ENCODE results near the gene APOB. TPM values are rescaled to one million over a fixed set of nuclear protein-coding genes. Genes with fewer than 3 reads are reported as not detected.

APOB gene
- total and polyA plus RNA-seq, 2 of the 13 experiments (the other 11 are each of a cell fraction or from before 2014, with no cell fraction given), result 1,569 to 2,515 TPM

- TF ChIP-seq, protein P1, sequence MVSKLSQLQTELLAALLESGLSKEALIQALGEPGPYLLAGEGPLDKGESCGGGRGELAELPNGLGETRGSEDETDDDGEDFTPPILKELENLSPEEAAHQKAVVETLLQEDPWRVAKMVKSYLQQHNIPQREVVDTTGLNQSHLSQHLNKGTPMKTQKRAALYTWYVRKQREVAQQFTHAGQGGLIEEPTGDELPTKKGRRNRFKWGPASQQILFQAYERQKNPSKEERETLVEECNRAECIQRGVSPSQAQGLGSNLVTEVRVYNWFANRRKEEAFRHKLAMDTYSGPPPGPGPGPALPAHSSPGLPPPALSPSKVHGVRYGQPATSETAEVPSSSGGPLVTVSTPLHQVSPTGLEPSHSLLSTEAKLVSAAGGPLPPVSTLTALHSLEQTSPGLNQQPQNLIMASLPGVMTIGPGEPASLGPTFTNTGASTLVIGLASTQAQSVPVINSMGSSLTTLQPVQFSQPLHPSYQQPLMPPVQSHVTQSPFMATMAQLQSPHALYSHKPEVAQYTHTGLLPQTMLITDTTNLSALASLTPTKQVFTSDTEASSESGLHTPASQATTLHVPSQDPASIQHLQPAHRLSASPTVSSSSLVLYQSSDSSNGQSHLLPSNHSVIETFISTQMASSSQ (IDR thresholded peaks at IDR 0.05; ENCODE audit: low read depth), result 0 out of 2 replicates have a peak, but pooled peaks have one; percentile 14
- TF ChIP-seq, protein P1 (CRISPR knock-in tag; IDR thresholded peaks at IDR 0.05; ENCODE audit: borderline replicate concordance), result no peak
- peak; percentile 4; the same call in 1 of the 2 replicates for TF ChIP-seq SNAPC2 (CRISPR knock-in tag; IDR thresholded peaks at IDR 0.05)
- TF ChIP-seq, protein P2, sequence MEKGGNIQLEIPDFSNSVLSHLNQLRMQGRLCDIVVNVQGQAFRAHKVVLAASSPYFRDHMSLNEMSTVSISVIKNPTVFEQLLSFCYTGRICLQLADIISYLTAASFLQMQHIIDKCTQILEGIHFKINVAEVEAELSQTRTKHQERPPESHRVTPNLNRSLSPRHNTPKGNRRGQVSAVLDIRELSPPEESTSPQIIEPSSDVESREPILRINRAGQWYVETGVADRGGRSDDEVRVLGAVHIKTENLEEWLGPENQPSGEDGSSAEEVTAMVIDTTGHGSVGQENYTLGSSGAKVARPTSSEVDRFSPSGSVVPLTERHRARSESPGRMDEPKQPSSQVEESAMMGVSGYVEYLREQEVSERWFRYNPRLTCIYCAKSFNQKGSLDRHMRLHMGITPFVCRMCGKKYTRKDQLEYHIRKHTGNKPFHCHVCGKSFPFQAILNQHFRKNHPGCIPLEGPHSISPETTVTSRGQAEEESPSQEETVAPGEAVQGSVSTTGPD (CRISPR knock-in tag; IDR thresholded peaks at IDR 0.05), result peak; percentile 49; the same call in 1 of the 2 replicates
- TF ChIP-seq, protein P3, sequence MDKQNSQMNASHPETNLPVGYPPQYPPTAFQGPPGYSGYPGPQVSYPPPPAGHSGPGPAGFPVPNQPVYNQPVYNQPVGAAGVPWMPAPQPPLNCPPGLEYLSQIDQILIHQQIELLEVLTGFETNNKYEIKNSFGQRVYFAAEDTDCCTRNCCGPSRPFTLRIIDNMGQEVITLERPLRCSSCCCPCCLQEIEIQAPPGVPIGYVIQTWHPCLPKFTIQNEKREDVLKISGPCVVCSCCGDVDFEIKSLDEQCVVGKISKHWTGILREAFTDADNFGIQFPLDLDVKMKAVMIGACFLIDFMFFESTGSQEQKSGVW (CRISPR knock-in tag; IDR thresholded peaks at IDR 0.05; ENCODE audit: borderline replicate concordance), result 0 out of 2 replicates have a peak, but pooled peaks have one; percentile 4
- peak; percentile 50; the same call in 1 of the 2 replicates for TF ChIP-seq MAX (IDR thresholded peaks at IDR 0.05)
- TF ChIP-seq ZNF841 (CRISPR knock-in tag; IDR thresholded peaks at IDR 0.05; ENCODE audit: borderline replicate concordance), result 0 out of 2 replicates have a peak, but pooled peaks have one; percentile 43
- TF ChIP-seq, protein P4, sequence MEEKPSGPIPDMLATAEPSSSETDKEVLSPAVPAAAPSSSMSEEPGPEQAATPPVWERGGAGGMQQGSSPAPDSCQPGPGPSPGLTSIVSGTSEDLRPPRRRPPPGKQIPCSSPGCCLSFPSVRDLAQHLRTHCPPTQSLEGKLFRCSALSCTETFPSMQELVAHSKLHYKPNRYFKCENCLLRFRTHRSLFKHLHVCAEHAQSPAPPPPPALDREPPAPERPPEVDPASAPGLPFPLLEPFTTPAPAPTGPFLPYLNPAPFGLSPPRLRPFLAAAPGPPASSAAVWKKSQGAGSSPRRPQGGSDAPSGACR (CRISPR knock-in tag; IDR thresholded peaks at IDR 0.05), result 0 out of 2 replicates have a peak, but pooled peaks have one; percentile 41
- peak; percentile 82 to 91 for TF ChIP-seq POLR2A (IDR thresholded peaks at IDR 0.05; ENCODE audit: insufficient read depth in 1 of 2, low read depth in 2 of 2, low read length in 2 of 2)
- TF ChIP-seq ZNF589 (CRISPR knock-in tag; conservative IDR thresholded peaks at IDR 0.05), result 0 out of 2 replicates have a peak, but pooled peaks have one; percentile 12
- TF ChIP-seq ZNF224 (CRISPR knock-in tag; IDR thresholded peaks at IDR 0.05), result peak; percentile 58; the same call in 1 of the 2 replicates
- TF ChIP-seq POLR2AphosphoS2 (IDR thresholded peaks at IDR 0.05; ENCODE audit: low read depth, low read length), result peak; percentile 82
- peak; percentile 25; the same call in 1 of the 2 replicates for TF ChIP-seq IRX3 (CRISPR knock-in tag; IDR thresholded peaks at IDR 0.05; ENCODE audit: borderline replicate concordance, low read depth)
- no peak for TF ChIP-seq ZBTB7A (CRISPR knock-in tag; IDR thresholded peaks at IDR 0.05)
- TF ChIP-seq MIER2 (CRISPR knock-in tag; IDR thresholded peaks at IDR 0.05), result peak; percentile 33; the same call in 1 of the 2 replicates
- peak; percentile 55; the same call in 1 of the 2 replicates for TF ChIP-seq SPEN (CRISPR knock-in tag; IDR thresholded peaks at IDR 0.05; ENCODE audit: low read depth)
- peak; percentile 53; the same call in 1 of the 2 replicates for TF ChIP-seq ZBTB38 (CRISPR knock-in tag; IDR thresholded peaks at IDR 0.05)
- 0 out of 2 replicates have a peak, but pooled peaks have one; percentile 50 for TF ChIP-seq ZMAT3 (CRISPR knock-in tag; conservative IDR thresholded peaks at IDR 0.05)
- 0 out of 2 replicates have a peak, but pooled peaks have one; percentile 37 for TF ChIP-seq ZSCAN31 (CRISPR knock-in tag; IDR thresholded peaks at IDR 0.05; ENCODE audit: low read depth)
- TF ChIP-seq ZNF572 (CRISPR knock-in tag; IDR thresholded peaks at IDR 0.05), result no peak
- TF ChIP-seq TSC22D2 (CRISPR knock-in tag; IDR thresholded peaks at IDR 0.05; ENCODE audit: borderline replicate concordance), result no peak; the same call in 1 of the 2 replicates
Measured at GRCh38 chr2:21006423-21007128, 37.3 kb downstream of the APOB start (continued).

Data from HepG2 (cell line).